C4-2B (cell line): ENCODE data around the gene SYNGR4.

Experiments
- ZFX ChIP-seq: fragments of 450-650 bp; IDR thresholded peaks from 2 replicates; pipeline ENCODE4 v1.6.1; 2017
- TF ChIP-seq, protein P1 (sequence below): fragments of 450-650 bp; conservative IDR thresholded peaks from 2 replicates; pipeline ENCODE4 v1.5.1; 2017; ENCODE audit warnings: mild to moderate bottlenecking

- TF ChIP-seq, protein P1, sequence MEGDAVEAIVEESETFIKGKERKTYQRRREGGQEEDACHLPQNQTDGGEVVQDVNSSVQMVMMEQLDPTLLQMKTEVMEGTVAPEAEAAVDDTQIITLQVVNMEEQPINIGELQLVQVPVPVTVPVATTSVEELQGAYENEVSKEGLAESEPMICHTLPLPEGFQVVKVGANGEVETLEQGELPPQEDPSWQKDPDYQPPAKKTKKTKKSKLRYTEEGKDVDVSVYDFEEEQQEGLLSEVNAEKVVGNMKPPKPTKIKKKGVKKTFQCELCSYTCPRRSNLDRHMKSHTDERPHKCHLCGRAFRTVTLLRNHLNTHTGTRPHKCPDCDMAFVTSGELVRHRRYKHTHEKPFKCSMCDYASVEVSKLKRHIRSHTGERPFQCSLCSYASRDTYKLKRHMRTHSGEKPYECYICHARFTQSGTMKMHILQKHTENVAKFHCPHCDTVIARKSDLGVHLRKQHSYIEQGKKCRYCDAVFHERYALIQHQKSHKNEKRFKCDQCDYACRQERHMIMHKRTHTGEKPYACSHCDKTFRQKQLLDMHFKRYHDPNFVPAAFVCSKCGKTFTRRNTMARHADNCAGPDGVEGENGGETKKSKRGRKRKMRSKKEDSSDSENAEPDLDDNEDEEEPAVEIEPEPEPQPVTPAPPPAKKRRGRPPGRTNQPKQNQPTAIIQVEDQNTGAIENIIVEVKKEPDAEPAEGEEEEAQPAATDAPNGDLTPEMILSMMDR: no peak
- no peak for TF ChIP-seq ZFX
These were observed 33.3 kb downstream of the SYNGR4 start for GRCh38 chr19:48397263-48398101.
